ENCODE results near the gene LIME1.

DNA sequence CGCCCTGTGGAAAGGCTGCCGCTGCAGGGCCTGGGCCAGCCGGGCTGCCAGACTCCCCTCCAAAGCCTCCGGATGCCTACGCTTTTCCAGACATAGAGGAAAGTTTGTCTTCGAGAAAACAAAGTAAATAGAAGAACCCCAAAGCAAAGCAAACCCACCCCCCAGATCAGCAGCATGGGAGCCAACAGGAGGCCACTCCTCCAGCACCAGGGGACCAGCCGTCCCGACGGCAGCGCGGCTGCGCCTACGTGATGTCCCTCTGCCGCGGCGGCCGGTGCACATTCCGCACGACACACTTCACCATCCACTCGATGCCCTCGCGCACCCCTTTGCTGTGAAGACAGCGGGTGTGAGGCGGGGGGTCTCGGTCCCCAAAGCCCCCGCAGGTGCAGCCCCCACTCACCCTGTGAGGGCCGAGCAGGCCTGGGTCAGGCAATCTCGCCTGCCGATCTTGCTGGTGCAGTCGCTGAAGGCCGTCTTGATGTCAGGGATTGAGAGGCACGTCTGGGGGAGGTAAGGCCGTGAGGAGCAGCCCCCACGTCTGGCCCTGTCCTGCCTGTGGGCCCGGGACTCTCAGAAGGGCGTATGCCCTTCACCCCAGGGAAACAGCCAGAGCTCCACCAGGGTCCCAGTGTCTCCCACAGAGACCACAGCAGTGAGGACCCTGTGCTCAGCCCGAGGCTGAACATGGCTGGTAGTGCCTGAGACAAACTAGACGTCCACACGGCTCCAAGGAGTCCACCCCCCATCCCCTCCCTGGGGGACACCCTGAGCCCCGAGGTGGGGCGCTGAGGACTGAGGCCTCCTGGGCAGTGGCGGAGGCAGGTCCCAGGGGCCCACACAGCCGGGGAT lies 36.0 kb upstream of the LIME1 start:
- TF ChIP-seq HDGF (IDR thresholded peaks at IDR 0.05) (no peak), MAFK (IDR thresholded peaks at IDR 0.05; ENCODE audit: low read length) (no peak), ZZZ3 (IDR thresholded peaks at IDR 0.05) (no peak), CHD2 (IDR thresholded peaks at IDR 0.05; ENCODE audit: low read depth, low read length) (peak; percentile 15; the same call in 1 of the 2 replicates), BRF1 (IDR thresholded peaks at IDR 0.05; ENCODE audit: borderline replicate concordance, extremely low read depth, insufficient read length) (no peak), POLR2A (conservative IDR thresholded peaks at IDR 0.05) (peak; percentile 12; the same call in 1 of the 2 replicates), HSF4 (CRISPR knock-in tag; IDR thresholded peaks at IDR 0.05; ENCODE audit: borderline replicate concordance) (no peak)
